Measurements from ENCODE around the gene GTSE1.
A peak's percentile ranks its signal among the peaks of the same experiment; 100 is the strongest.

GTSE1 gene

GRCh38 chr22:46290843-46291785, 5.6 kb upstream of the GTSE1 start:
- DNase-seq (ENCODE audit: low read depth), result no peak
- TF ChIP-seq, protein P1, sequence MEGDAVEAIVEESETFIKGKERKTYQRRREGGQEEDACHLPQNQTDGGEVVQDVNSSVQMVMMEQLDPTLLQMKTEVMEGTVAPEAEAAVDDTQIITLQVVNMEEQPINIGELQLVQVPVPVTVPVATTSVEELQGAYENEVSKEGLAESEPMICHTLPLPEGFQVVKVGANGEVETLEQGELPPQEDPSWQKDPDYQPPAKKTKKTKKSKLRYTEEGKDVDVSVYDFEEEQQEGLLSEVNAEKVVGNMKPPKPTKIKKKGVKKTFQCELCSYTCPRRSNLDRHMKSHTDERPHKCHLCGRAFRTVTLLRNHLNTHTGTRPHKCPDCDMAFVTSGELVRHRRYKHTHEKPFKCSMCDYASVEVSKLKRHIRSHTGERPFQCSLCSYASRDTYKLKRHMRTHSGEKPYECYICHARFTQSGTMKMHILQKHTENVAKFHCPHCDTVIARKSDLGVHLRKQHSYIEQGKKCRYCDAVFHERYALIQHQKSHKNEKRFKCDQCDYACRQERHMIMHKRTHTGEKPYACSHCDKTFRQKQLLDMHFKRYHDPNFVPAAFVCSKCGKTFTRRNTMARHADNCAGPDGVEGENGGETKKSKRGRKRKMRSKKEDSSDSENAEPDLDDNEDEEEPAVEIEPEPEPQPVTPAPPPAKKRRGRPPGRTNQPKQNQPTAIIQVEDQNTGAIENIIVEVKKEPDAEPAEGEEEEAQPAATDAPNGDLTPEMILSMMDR (IDR thresholded peaks at IDR 0.05; ENCODE audit: insufficient read depth, low read depth, low read length, missing control alignments), result no peak
- H3K4me3 ChIP-seq (ENCODE audit: low read length), result no peak overlapping the region

GRCh38 chr22:46292173-46292572, 4.5 kb upstream of the GTSE1 start:
- no peak for DNase-seq (ENCODE audit: low read depth)
- no peak overlapping the region for H3K4me3 ChIP-seq (ENCODE audit: low read length)
- TF ChIP-seq, protein P1 (IDR thresholded peaks at IDR 0.05; ENCODE audit: insufficient read depth, low read depth, low read length, missing control alignments), result no peak

- no peak for DNase-seq (ENCODE audit: low read depth)
These were observed 3.9 kb upstream of the GTSE1 start for GRCh38 chr22:46292732-46293131.

GRCh38 chr22:46293577-46294260, 3.0 kb upstream of the GTSE1 start:
- DNase-seq (ENCODE audit: low read depth), result no peak
- TF ChIP-seq, protein P1 (IDR thresholded peaks at IDR 0.05; ENCODE audit: insufficient read depth, low read depth, low read length, missing control alignments), result no peak

More at GRCh38 chr22:46292732-46293131, 3.9 kb upstream of the GTSE1 start:
- TF ChIP-seq, protein P1 (IDR thresholded peaks at IDR 0.05; ENCODE audit: insufficient read depth, low read depth, low read length, missing control alignments), result no peak
- no peak overlapping the region for H3K4me3 ChIP-seq (ENCODE audit: low read length)

GRCh38 chr22:46294784-46295183, 1.9 kb upstream of the GTSE1 start:
- DNase-seq (ENCODE audit: low read depth), result no peak
- TF ChIP-seq, protein P1 (IDR thresholded peaks at IDR 0.05; ENCODE audit: insufficient read depth, low read depth, low read length, missing control alignments), result no peak

More at GRCh38 chr22:46293577-46294260, 3.0 kb upstream of the GTSE1 start:
- no peak overlapping the region for H3K4me3 ChIP-seq (ENCODE audit: low read length)

DNA sequence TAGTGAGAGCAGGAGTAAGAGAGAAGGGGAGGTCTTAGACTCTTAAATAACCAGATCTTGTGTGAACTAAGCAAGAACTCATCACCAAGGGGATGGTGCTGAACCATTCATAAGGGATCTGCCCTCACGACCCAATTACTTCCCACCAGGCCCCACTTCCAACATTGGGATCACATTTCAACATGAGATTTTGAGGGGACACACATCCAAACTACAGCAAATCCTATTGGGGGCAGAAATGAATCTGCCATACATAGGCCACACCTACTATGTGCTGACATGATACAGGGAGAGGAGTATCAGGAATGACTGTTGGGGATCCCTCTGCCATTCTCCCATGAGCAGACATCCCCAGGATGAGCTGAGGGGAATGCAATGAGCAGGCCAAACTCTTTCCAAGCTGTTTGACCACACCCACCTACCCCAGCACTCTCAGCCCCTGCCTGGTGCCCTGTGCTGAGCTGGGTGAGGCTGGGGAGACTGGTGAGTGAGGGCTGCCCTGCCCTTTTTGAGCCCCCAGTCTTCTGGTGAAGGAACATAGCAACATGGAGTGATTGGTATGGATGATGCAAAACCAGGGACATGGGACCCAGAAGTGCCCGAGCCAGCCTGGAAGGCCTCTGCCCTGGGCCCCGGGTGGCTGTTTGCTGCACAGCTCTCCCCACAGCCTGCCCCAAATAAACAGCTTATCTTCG, 1.2 kb upstream of the GTSE1 start:
- H3K4me3 ChIP-seq (ENCODE audit: low read length), result peak overlapping the region; percentile 71
- TF ChIP-seq, protein P1 (IDR thresholded peaks at IDR 0.05; ENCODE audit: insufficient read depth, low read depth, low read length, missing control alignments), result no peak
- DNase-seq (ENCODE audit: low read depth), result no peak

More at GRCh38 chr22:46294784-46295183, 1.9 kb upstream of the GTSE1 start:
- no peak overlapping the region for H3K4me3 ChIP-seq (ENCODE audit: low read length)

All from epithelial cell of esophagus (primary cell).